GM12878 (cell line): Measurements from ENCODE around the gene PRKAG3.

Experiments used
- CREB1 ChIP-seq: IDR thresholded peaks from 2 replicates; pipeline ENCODE4 v1.6.1; 2012; ENCODE audit warnings: low read depth, mild to moderate bottlenecking, inconsistent platforms
- EZH2 ChIP-seq: IDR thresholded peaks from 2 replicates; pipeline ENCODE4 v1.6.1; 2012; ENCODE audit warnings: low read depth, mild to moderate bottlenecking, control low read depth, inconsistent platforms, low read length, borderline replicate concordance; ENCODE audit not compliant: control insufficient read depth
- RFX5 ChIP-seq: IDR thresholded peaks from 2 replicates; pipeline ENCODE4 v1.6.1; 2011; ENCODE audit warnings: low read depth, low read length, improper control_type of control experiment
- SIX5 ChIP-seq: IDR thresholded peaks from 2 replicates; pipeline ENCODE4 v1.6.1; 2011; ENCODE audit warnings: mild to moderate bottlenecking, low read depth, low read length, moderate library complexity; ENCODE audit not compliant: severe bottlenecking
- SP1 ChIP-seq: IDR thresholded peaks from one replicate; pipeline ENCODE4 v1.6.1; 2011; ENCODE audit warnings: low read depth, low read length
- TCF12 ChIP-seq: IDR thresholded peaks from 2 replicates; pipeline ENCODE4 v1.6.1; 2011; ENCODE audit warnings: low read depth, mild to moderate bottlenecking, low read length
- TF ChIP-seq, protein P1 (sequence below): fragments of 450-650 bp; formaldehyde crosslinking; IDR thresholded peaks from 2 replicates; pipeline ENCODE4 v1.5.0; 2022; ENCODE audit warnings: mild to moderate bottlenecking, missing genetic modification characterization
- TF ChIP-seq, protein P2 (sequence below): IDR thresholded peaks from 2 replicates; pipeline ENCODE4 v1.6.1; 2011; ENCODE audit warnings: low read depth, low read length, improper control_type of control experiment, borderline replicate concordance
- TF ChIP-seq, protein P3 (sequence below), 3 experiments: IDR thresholded peaks in 2 of 3; conservative IDR thresholded peaks in 1 of 3; 2 replicates each; pipeline ENCODE4 v1.5.1; 2011; ENCODE audit warnings: low read depth in 3 of 3, low read length in 3 of 3, mild to moderate bottlenecking in 3 of 3, control low read depth in 2 of 3, moderate library complexity in 2 of 3, inconsistent platforms in 1 of 3, mixed read lengths in 1 of 3; ENCODE audit not compliant: control insufficient read depth in 2 of 3, insufficient read depth in 1 of 3; ENCODE audit errors: extremely low read depth in 1 of 3

DNA sequence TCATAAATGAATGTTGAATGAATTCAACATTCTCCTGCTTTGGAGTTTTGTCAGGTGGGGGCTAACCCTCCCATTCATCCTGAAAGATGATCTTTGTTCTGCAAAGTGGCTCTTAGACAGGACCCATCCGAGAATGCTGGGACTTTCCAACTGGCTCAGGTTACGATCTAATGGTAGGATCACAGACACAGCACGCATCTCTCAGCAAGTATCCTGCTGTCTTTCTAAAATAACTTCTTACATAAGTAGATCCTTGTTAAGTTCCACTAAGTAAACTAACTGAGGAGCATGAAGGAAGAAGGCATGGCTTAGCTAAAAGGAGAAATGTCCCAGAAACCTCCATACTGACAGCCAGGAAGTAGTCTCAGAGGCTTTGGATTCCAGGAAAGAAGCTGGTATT lies 26.0 kb downstream of the PRKAG3 start:
- no peak for TF ChIP-seq RFX5
- TF ChIP-seq, protein P1, sequence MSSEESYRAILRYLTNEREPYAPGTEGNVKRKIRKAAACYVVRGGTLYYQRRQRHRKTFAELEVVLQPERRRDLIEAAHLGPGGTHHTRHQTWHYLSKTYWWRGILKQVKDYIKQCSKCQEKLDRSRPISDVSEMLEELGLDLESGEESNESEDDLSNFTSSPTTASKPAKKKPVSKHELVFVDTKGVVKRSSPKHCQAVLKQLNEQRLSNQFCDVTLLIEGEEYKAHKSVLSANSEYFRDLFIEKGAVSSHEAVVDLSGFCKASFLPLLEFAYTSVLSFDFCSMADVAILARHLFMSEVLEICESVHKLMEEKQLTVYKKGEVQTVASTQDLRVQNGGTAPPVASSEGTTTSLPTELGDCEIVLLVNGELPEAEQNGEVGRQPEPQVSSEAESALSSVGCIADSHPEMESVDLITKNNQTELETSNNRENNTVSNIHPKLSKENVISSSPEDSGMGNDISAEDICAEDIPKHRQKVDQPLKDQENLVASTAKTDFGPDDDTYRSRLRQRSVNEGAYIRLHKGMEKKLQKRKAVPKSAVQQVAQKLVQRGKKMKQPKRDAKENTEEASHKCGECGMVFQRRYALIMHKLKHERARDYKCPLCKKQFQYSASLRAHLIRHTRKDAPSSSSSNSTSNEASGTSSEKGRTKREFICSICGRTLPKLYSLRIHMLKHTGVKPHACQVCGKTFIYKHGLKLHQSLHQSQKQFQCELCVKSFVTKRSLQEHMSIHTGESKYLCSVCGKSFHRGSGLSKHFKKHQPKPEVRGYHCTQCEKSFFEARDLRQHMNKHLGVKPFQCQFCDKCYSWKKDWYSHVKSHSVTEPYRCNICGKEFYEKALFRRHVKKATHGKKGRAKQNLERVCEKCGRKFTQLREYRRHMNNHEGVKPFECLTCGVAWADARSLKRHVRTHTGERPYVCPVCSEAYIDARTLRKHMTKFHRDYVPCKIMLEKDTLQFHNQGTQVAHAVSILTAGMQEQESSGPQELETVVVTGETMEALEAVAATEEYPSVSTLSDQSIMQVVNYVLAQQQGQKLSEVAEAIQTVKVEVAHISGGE (CRISPR knock-in tag), result no peak
- no peak for TF ChIP-seq CREB1
- TF ChIP-seq SIX5, result no peak
- no peak for TF ChIP-seq TCF12
- TF ChIP-seq, protein P2, sequence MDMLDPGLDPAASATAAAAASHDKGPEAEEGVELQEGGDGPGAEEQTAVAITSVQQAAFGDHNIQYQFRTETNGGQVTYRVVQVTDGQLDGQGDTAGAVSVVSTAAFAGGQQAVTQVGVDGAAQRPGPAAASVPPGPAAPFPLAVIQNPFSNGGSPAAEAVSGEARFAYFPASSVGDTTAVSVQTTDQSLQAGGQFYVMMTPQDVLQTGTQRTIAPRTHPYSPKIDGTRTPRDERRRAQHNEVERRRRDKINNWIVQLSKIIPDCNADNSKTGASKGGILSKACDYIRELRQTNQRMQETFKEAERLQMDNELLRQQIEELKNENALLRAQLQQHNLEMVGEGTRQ, result no peak
- TF ChIP-seq, protein P3, sequence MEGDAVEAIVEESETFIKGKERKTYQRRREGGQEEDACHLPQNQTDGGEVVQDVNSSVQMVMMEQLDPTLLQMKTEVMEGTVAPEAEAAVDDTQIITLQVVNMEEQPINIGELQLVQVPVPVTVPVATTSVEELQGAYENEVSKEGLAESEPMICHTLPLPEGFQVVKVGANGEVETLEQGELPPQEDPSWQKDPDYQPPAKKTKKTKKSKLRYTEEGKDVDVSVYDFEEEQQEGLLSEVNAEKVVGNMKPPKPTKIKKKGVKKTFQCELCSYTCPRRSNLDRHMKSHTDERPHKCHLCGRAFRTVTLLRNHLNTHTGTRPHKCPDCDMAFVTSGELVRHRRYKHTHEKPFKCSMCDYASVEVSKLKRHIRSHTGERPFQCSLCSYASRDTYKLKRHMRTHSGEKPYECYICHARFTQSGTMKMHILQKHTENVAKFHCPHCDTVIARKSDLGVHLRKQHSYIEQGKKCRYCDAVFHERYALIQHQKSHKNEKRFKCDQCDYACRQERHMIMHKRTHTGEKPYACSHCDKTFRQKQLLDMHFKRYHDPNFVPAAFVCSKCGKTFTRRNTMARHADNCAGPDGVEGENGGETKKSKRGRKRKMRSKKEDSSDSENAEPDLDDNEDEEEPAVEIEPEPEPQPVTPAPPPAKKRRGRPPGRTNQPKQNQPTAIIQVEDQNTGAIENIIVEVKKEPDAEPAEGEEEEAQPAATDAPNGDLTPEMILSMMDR (IDR thresholded peaks at IDR 0.05 in 2 of 3, conservative IDR thresholded peaks at IDR 0.05 in 1 of 3; ENCODE audit: control insufficient read depth in 2 of 3, extremely low read depth in 1 of 3, insufficient read depth in 1 of 3, low read depth in 3 of 3, low read length in 3 of 3), result no peak
- no peak for TF ChIP-seq EZH2
- no peak for TF ChIP-seq SP1
